NB4 (cell line): ENCODE data around the gene L3MBTL4.

Source experiments
- CTCF ChIP-seq: IDR thresholded peaks from one replicate; pipeline ENCODE4 v1.5.1; 2012; ENCODE audit warnings: low read depth, low read length
- MAX ChIP-seq: IDR thresholded peaks from 2 replicates; pipeline ENCODE4 v1.6.1; 2011; ENCODE audit warnings: low read depth, low read length

GRCh38 chr18:6069539-6069938, 345.2 kb downstream of the L3MBTL4 start:
- TF ChIP-seq CTCF (no peak), MAX (no peak)
